Activated CD8-positive, alpha-beta memory T cell treated with anti-CD3 and anti-CD28 coated beads, Interleukin-2, amount 50 U/mL, for 24 hours (primary cell): Measurements from ENCODE around the gene STK31.
"Not testable (repeated sequence)": the region's sequence is repeated elsewhere in the genome, so short reads cannot be mapped to it uniquely, and the experiment has no call there.

Experiments
- DNase-seq: peaks from one replicate; pipeline ENCODE4 v3.0.0-alpha.2; 2020; ENCODE audit errors: extremely low read depth

The STK31 gene

GRCh38 chr7:23710000-23710399 is at the start of gene STK31:
TSS of gene STK31 (plus strand) at chr7:23710219. CDS start at chr7:23710286, 67 bp downstream.
- no peak for DNase-seq

GRCh38 chr7:23661385-23661784 is 48.6 kb upstream of the STK31 start:
- DNase-seq = no peak

GRCh38 chr7:23662124-23662983 is 47.7 kb upstream of the STK31 start:
- DNase-seq = no peak

GRCh38 chr7:23662984-23663313 is 47.1 kb upstream of the STK31 start:
- no peak for DNase-seq

- no peak for DNase-seq
Observed at GRCh38 chr7:23664122-23664521, 45.9 kb upstream of the STK31 start.

- DNase-seq = no peak
Observed at GRCh38 chr7:23672033-23672432, 38.0 kb upstream of the STK31 start.

- DNase-seq = peak; percentile 47
Observed at GRCh38 chr7:23679898-23680413, 30.1 kb upstream of the STK31 start, which contains the start of gene FAM221A. TSS of gene FAM221A (plus strand) at chr7:23680199. CDS start at chr7:23680219, 20 bp downstream.

GRCh38 chr7:23680414-23681405 is 29.3 kb upstream of the STK31 start:
- DNase-seq = no peak

- DNase-seq = not testable (repeated sequence)
Observed at GRCh38 chr7:23684041-23684440, 26.0 kb upstream of the STK31 start.

GRCh38 chr7:23685731-23686130 is 24.3 kb upstream of the STK31 start:
- no peak for DNase-seq

- DNase-seq = no peak
Observed at GRCh38 chr7:23687011-23687410, 23.0 kb upstream of the STK31 start.

- no peak for DNase-seq
Observed at GRCh38 chr7:23689165-23689564, 20.9 kb upstream of the STK31 start.

- DNase-seq = no peak
Observed at GRCh38 chr7:23691320-23691719, 18.7 kb upstream of the STK31 start.

- DNase-seq = no peak
Observed at GRCh38 chr7:23693224-23693623, 16.8 kb upstream of the STK31 start.

GRCh38 chr7:23696916-23697441 is 13.0 kb upstream of the STK31 start:
- DNase-seq = no peak

- no peak for DNase-seq
Observed at GRCh38 chr7:23698822-23699221, 11.2 kb upstream of the STK31 start.

- DNase-seq = no peak
Observed at GRCh38 chr7:23700046-23700445, 10.0 kb upstream of the STK31 start.

GRCh38 chr7:23709081-23709750 is 803 bp upstream of the STK31 start:
- no peak for DNase-seq

- DNase-seq = no peak
Observed at GRCh38 chr7:23712368-23713284, 2.6 kb downstream of the STK31 start.
